ENCODE results near the gene TMEM63C. TPM values are rescaled to one million over a fixed set of nuclear protein-coding genes. Genes with fewer than 3 reads are reported as not detected.

TMEM63C gene
- total RNA-seq, 1 experiment from 2014 or later = 5.7 TPM

DNA sequence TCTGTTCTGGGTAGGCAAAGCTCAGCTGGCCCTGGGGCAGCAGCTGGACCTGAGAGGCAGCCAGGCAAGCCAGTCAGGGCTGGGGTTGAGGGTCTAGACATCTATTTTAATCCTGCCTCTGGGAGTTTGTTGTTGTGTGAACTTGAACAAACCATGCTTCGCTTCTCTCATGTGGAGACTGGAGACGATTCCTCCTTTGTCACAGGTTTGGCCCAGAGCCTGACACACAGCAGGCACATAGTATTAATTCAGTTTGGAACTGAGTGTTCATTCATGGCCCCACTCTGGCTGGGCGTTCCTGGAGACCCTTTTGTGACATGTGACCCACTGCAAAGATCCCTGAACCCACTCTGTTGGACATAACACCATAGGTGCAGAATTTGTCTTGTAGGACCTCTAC, 50.1 kb downstream of the TMEM63C start:
- no peaks in the 10 kb centered on the region for H3K27me3 ChIP-seq (ENCODE audit: insufficient read depth, low read length)
- no peak overlapping the region for H3K9ac ChIP-seq (ENCODE audit: low read length)
- no peaks in the 10 kb centered on the region for H3K4me1 ChIP-seq (ENCODE audit: control insufficient read depth in 1 of 2, insufficient read depth in 2 of 2, low read length in 2 of 2)
- no TSS peak for BruUV-seq (replicated peaks)
- intact Hi-C loops (cut with micrococcal nuclease) = no loop called here
- ATAC-seq (no peak), DNase-seq (ENCODE audit: low read depth, low spot score) (no peak)
- no peaks in the 10 kb centered on the region for H3K79me2 ChIP-seq (ENCODE audit: insufficient read depth, low read length)
- no peak overlapping the region for H3K4me3 ChIP-seq (replicated peaks in 1 of 2; ENCODE audit: low read depth in 1 of 2, low read length in 2 of 2)
- ChIA-PET RAD21 (ENCODE audit: low non-redundant PET in 1 of 2, low total read pairs in 2 of 2, uncharacterized antibody in 2 of 2, unreplicated experiment in 2 of 2) (no interaction called here), POLR2A (no interaction called here), CTCF (no interaction called here)
- no peaks in the 10 kb centered on the region for H3K9me3 ChIP-seq (ENCODE audit: control insufficient read depth in 1 of 2, insufficient read depth in 1 of 2, low read depth in 1 of 2, low read length in 2 of 2)
- no peaks in the 10 kb centered on the region; a peak in 1 of 4 replicates for H3K36me3 ChIP-seq (ENCODE audit: control insufficient read depth in 1 of 2, insufficient read depth in 2 of 2, low read length in 2 of 2)
- no peaks in the 10 kb centered on the region for H4K20me1 ChIP-seq (ENCODE audit: insufficient read depth)
- H3K9me2 ChIP-seq (ENCODE audit: insufficient read depth) = no peaks in the 10 kb centered on the region
- no peak overlapping the region for H2AFZ ChIP-seq (ENCODE audit: low read depth, low read length, poor library complexity, severe bottlenecking)
- H3K4me2 ChIP-seq (ENCODE audit: low read length) = no peak overlapping the region
- TF ChIP-seq YY1 (IDR thresholded peaks at IDR 0.05; ENCODE audit: extremely low read depth, insufficient replicate concordance, low read depth, low read length) (no peak), EGR1 (IDR thresholded peaks at IDR 0.05; ENCODE audit: low read depth) (no peak), ELF1 (IDR thresholded peaks at IDR 0.05; ENCODE audit: borderline replicate concordance, low read depth) (no peak), POLR2AphosphoS5 (IDR thresholded peaks at IDR 0.05; ENCODE audit: low read depth, low read length) (no peak), ZNF274 (IDR thresholded peaks at IDR 0.05; ENCODE audit: low read depth, low read length) (no peak), RAD21 (IDR thresholded peaks at IDR 0.05; ENCODE audit: low read depth) (no peak), CEBPB (IDR thresholded peaks at IDR 0.05; ENCODE audit: low read depth) (no peak), EZH2 (IDR thresholded peaks at IDR 0.05) (no peak), ZFX (IDR thresholded peaks at IDR 0.05) (no peak), TCF7L2 (IDR thresholded peaks at IDR 0.05; ENCODE audit: borderline replicate concordance, extremely low read depth, insufficient read depth, insufficient read length) (no peak), CBX3 (IDR thresholded peaks at IDR 0.05; ENCODE audit: low read depth) (no peak), JUND (IDR thresholded peaks at IDR 0.05) (no peak)
- TF ChIP-seq, protein P1, sequence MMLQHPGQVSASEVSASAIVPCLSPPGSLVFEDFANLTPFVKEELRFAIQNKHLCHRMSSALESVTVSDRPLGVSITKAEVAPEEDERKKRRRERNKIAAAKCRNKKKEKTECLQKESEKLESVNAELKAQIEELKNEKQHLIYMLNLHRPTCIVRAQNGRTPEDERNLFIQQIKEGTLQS (IDR thresholded peaks at IDR 0.05) = no peak
- TF ChIP-seq, protein P2, sequence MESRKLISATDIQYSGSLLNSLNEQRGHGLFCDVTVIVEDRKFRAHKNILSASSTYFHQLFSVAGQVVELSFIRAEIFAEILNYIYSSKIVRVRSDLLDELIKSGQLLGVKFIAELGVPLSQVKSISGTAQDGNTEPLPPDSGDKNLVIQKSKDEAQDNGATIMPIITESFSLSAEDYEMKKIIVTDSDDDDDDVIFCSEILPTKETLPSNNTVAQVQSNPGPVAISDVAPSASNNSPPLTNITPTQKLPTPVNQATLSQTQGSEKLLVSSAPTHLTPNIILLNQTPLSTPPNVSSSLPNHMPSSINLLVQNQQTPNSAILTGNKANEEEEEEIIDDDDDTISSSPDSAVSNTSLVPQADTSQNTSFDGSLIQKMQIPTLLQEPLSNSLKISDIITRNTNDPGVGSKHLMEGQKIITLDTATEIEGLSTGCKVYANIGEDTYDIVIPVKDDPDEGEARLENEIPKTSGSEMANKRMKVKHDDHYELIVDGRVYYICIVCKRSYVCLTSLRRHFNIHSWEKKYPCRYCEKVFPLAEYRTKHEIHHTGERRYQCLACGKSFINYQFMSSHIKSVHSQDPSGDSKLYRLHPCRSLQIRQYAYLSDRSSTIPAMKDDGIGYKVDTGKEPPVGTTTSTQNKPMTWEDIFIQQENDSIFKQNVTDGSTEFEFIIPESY (IDR thresholded peaks at IDR 0.05; ENCODE audit: extremely low read depth, insufficient replicate concordance, low read length) = no peak
- TF ChIP-seq, protein P3, sequence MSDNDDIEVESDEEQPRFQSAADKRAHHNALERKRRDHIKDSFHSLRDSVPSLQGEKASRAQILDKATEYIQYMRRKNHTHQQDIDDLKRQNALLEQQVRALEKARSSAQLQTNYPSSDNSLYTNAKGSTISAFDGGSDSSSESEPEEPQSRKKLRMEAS (IDR thresholded peaks at IDR 0.05) = no peak
- no peak overlapping the region for H3K27ac ChIP-seq (ENCODE audit: low read depth, low read length)

Data from HCT116 (cell line).